Neural crest cell (in vitro differentiated cells): ENCODE data around the gene CAP1. TPM values are rescaled to one million over a fixed set of nuclear protein-coding genes. Genes with fewer than 3 reads are reported as not detected.
"Not testable (repeated sequence)": the region's sequence is repeated elsewhere in the genome, so short reads cannot be mapped to it uniquely, and the experiment has no call there.

Experiments used
- DNase-seq: peaks from one replicate; pipeline ENCODE4 v3.0.0; 2021; ENCODE audit warnings: low read depth, mixed read lengths, low spot score
- H3K27ac Mint-ChIP-seq: one replicate; pipeline ENCODE4 v1.8.0; 2021; ENCODE audit warnings: mild to moderate bottlenecking, mixed read lengths; ENCODE audit not compliant: unreplicated experiment
- H3K27me3 Mint-ChIP-seq: 2 replicates; pipeline ENCODE4 v1.8.0; 2021; ENCODE audit warnings: low read depth, mild to moderate bottlenecking, mixed read lengths
- H3K36me3 Mint-ChIP-seq: 2 replicates; pipeline ENCODE4 v1.8.0; 2021; ENCODE audit warnings: low read depth, mild to moderate bottlenecking, mixed read lengths
- H3K4me1 Mint-ChIP-seq: 2 replicates; pipeline ENCODE4 v1.8.0; 2021; ENCODE audit warnings: mixed read lengths
- H3K4me3 Mint-ChIP-seq: one replicate; pipeline ENCODE4 v1.8.0; 2021; ENCODE audit warnings: mild to moderate bottlenecking, mixed read lengths
- H3K9me3 Mint-ChIP-seq: 2 replicates; pipeline ENCODE4 v1.8.0; 2021; ENCODE audit warnings: mixed read lengths
- CTCF ChIP-seq: fragments of 200-600 bp; sonication (generic); conservative IDR thresholded peaks from 2 replicates; pipeline ENCODE4 v1.5.0; 2021; ENCODE audit warnings: antibody characterized with exemption, mild to moderate bottlenecking
- total RNA-seq: library from RNA; stranded (reverse); gene quantifications from 2 replicates; pipeline ENCODE4 v1.2.1, GENCODE V29; 2021

CAP1 gene
- total RNA-seq, 1 donor from 2014 or later, result 213 TPM

GRCh38 chr1:40001456-40001855 lies 39.1 kb upstream of the CAP1 start:
- peaks cover 2% of the 10 kb centered on the region for H3K36me3 Mint-ChIP-seq
- no peak overlapping the region for H3K27ac Mint-ChIP-seq
- no peak overlapping the region for H3K4me3 Mint-ChIP-seq
- H3K9me3 Mint-ChIP-seq, result peaks cover 8% of the 10 kb centered on the region
- H3K4me1 Mint-ChIP-seq, result peaks cover 28% of the 10 kb centered on the region
- DNase-seq, result no peak
- H3K27me3 Mint-ChIP-seq, result no peaks in the 10 kb centered on the region
- no peak for TF ChIP-seq CTCF

DNA sequence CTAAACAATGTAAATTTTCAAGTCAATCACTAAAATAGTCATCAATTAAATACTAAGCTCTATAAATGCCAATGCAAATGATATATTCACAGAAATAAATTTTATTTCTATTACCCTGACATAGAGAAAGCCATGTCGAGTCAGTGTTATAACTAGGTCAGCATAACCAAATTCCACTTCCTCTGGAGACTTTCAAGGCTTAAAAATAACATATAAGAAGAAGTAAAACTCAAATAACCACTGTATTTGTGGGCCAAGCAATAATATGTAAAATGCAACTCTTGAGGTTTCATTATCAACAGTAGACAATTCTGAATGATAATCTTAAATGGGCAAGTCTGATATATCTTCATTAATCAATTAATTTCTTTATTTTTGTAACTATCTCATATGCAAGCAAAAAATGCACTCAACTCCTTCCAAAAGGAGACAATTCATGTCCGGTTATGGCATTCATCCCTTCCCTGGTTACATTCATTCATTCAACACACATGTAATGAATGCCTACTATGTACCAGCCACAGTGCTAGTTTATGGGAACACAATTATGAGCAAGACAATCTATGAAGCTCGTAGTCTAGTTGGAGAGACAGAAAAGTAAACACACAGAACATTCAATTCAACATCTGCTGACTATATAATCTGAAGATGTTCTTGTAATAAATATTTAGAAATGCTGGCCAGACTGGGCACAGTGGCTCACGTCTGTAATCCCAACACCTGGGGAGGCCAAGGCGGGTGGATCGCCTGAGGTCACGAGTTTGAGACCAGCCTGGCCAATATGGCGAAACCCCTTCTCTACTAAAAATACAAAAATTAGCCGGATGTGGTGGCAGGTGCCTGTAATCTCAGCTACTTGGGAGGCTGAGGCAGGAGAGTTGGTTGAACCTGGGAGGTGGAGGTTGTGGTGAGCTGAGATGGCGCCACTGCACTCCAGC lies 37.1 kb upstream of the CAP1 start:
- H3K4me3 Mint-ChIP-seq, result no peak overlapping the region

GRCh38 chr1:40004857-40005256 lies 35.7 kb upstream of the CAP1 start:
- Mint-ChIP-seq H3K36me3 (peaks cover 2% of the 10 kb centered on the region), H3K27me3 (no peaks in the 10 kb centered on the region), H3K27ac (peak overlapping the region; percentile 28), H3K4me1 (peaks cover 28% of the 10 kb centered on the region), H3K9me3 (peaks cover 8% of the 10 kb centered on the region), H3K4me3 (peak overlapping the region; percentile 13)
- no peak for TF ChIP-seq CTCF
- no peak for DNase-seq

More for the DNA sequence above, 37.1 kb upstream of the CAP1 start:
- Mint-ChIP-seq H3K4me1 (peaks cover 28% of the 10 kb centered on the region), H3K36me3 (peaks cover 2% of the 10 kb centered on the region), H3K9me3 (peaks cover 8% of the 10 kb centered on the region), H3K27me3 (no peaks in the 10 kb centered on the region), H3K27ac (no peak overlapping the region)
- no peak for TF ChIP-seq CTCF
- DNase-seq, result no peak

GRCh38 chr1:40007481-40008034 lies 33.0 kb upstream of the CAP1 start:
- not testable (repeated sequence) for H3K36me3 Mint-ChIP-seq, H3K4me3 Mint-ChIP-seq, H3K27ac Mint-ChIP-seq, DNase-seq, H3K27me3 Mint-ChIP-seq
- H3K9me3 Mint-ChIP-seq, result peaks cover 13% of the 10 kb centered on the region
- peaks cover 23% of the 10 kb centered on the region for H3K4me1 Mint-ChIP-seq

DNA sequence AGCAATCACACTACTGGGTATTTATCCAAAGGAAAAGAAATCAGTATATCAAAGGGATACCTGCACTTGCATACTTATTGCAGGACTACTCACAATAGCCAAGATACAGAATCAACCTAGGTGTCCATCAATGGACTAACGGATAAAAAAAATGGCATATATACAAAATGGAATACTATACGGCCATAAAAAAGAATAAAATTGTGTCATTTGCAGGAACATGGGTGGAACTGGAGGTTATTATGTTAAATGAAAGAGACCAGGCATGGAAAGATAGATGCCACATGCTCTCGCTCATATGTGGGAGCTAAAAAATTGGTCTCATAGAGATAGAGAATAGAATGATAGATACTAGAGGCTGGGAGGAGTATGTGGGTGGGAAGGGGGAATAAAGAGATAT lies 29.3 kb upstream of the CAP1 start:
- no peaks in the 10 kb centered on the region for H3K4me1 Mint-ChIP-seq
- H3K4me3 Mint-ChIP-seq, result no peak overlapping the region
- H3K27me3 Mint-ChIP-seq, result peaks cover 7% of the 10 kb centered on the region
- no peaks in the 10 kb centered on the region for H3K36me3 Mint-ChIP-seq
- DNase-seq, result no peak
- no peak overlapping the region for H3K27ac Mint-ChIP-seq
- no peak for TF ChIP-seq CTCF
- H3K9me3 Mint-ChIP-seq, result peaks cover 6% of the 10 kb centered on the region

DNA sequence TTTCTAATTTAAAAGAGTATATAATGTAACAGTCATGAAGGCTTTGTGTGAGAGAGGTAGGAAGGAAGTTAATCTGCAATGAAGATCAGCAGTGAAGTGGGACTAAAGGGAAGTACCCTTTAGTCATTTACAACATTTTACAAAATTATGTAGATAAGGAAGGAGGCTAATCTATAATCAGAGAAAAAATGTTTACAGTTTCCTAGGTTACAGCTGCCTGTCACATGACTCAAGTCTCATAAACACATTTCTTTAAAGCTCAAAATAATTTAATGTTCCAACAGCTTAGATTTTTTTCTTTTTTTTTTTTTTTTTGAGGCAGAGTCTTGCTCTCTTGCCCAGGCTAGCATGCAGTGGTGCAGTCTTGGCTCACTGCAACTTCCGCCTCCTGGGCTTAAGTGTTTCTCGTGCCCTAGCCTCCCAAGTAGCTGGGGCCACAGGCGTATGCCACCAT lies 26.2 kb upstream of the CAP1 start:
- no peak for TF ChIP-seq CTCF
- Mint-ChIP-seq H3K4me3 (no peak overlapping the region), H3K27me3 (peaks cover 14% of the 10 kb centered on the region), H3K36me3 (no peaks in the 10 kb centered on the region), H3K9me3 (peaks cover 5% of the 10 kb centered on the region), H3K4me1 (no peaks in the 10 kb centered on the region), H3K27ac (no peak overlapping the region)
- no peak for DNase-seq
